CD14-positive monocyte (primary cell): ENCODE data around the gene SPSB1. TPM values are rescaled to one million over a fixed set of nuclear protein-coding genes. Genes with fewer than 3 reads are reported as not detected.

Source experiments
- DNase-seq, 3 donors: peaks; one replicate each; pipeline ENCODE4 v3.0.0-alpha.2; 2011 to 2022
- H2AFZ ChIP-seq: 2 replicates; pipeline ENCODE4 v1.6.0; 2012; ENCODE audit warnings: mild to moderate bottlenecking, low read depth, low read length, inconsistent platforms; ENCODE audit not compliant: insufficient read depth, poor library complexity, severe bottlenecking
- H3K27ac ChIP-seq, 2 donors: 1 replicate in 1 of 2; 2 replicates in 1 of 2; pipeline ENCODE4 v1.5.1; 2012 to 2013; ENCODE audit warnings: low read length in 2 of 2, control low read depth in 1 of 2, inconsistent platforms in 1 of 2, low read depth in 1 of 2, mild to moderate bottlenecking in 1 of 2
- H3K27me3 ChIP-seq, 2 donors: one replicate each; pipeline versions ENCODE4 v1.6.0 to v1.6.1; 2011 to 2013; ENCODE audit warnings: low read length in 2 of 2; ENCODE audit not compliant: control insufficient read depth in 2 of 2, insufficient read depth in 2 of 2
- H3K36me3 ChIP-seq, 2 donors: replicated peaks in 1 of 2; 1 replicate in 1 of 2; 2 replicates in 1 of 2; pipeline versions ENCODE4 v1.5.1 to v1.6.1; 2012 to 2013; ENCODE audit warnings: low read length in 2 of 2, control low read depth in 1 of 2, inconsistent platforms in 1 of 2, mild to moderate bottlenecking in 1 of 2; ENCODE audit not compliant: insufficient read depth in 2 of 2, control insufficient read depth in 1 of 2
- H3K4me1 ChIP-seq, 2 donors: 1 replicate in 1 of 2; 2 replicates in 1 of 2; pipeline versions ENCODE4 v1.5.1 to v1.6.1; 2012 to 2013; ENCODE audit warnings: low read length in 2 of 2, control low read depth in 1 of 2, inconsistent platforms in 1 of 2, mild to moderate bottlenecking in 1 of 2, moderate library complexity in 1 of 2; ENCODE audit not compliant: insufficient read depth in 2 of 2, control insufficient read depth in 1 of 2
- H3K4me2 ChIP-seq: replicated peaks from 2 replicates; pipeline ENCODE3; 2012; ENCODE audit warnings: low read length, moderate library complexity, mild to moderate bottlenecking; ENCODE audit not compliant: poor library complexity, severe bottlenecking; ENCODE audit errors: extremely low read depth
- H3K4me3 ChIP-seq, 3 experiments: fragments of 200-600 bp in 1 of 3; sonication (generic) in 1 of 3; replicated peaks in 1 of 3; 1 replicate in 2 of 3; 2 replicates in 1 of 3; pipeline ENCODE4 v1.5.1; 2011 to 2013; ENCODE audit warnings: low read length in 3 of 3, mild to moderate bottlenecking in 3 of 3, control low read depth in 2 of 3, low read depth in 2 of 3, inconsistent platforms in 1 of 3, moderate library complexity in 1 of 3
- H3K79me2 ChIP-seq: 2 replicates; pipeline ENCODE4 v1.6.0; 2012; ENCODE audit warnings: mild to moderate bottlenecking, control low read depth, inconsistent platforms, low read length, moderate library complexity; ENCODE audit not compliant: insufficient read depth
- H3K9ac ChIP-seq: 2 replicates; pipeline ENCODE4 v1.6.0; 2017; ENCODE audit warnings: low read length, mild to moderate bottlenecking; ENCODE audit not compliant: insufficient read depth, poor library complexity, severe bottlenecking
- H3K9me3 ChIP-seq, 2 donors: replicated peaks in 1 of 2; 1 replicate in 1 of 2; 2 replicates in 1 of 2; pipeline versions ENCODE4 v1.5.1 to v1.6.1; 2012 to 2013; ENCODE audit warnings: low read length in 2 of 2, control low read depth in 1 of 2; ENCODE audit not compliant: control insufficient read depth in 1 of 2, insufficient read depth in 1 of 2
- H4K20me1 ChIP-seq: 2 replicates; pipeline ENCODE4 v1.6.0; 2012; ENCODE audit warnings: mild to moderate bottlenecking, low read length, control low read depth, moderate library complexity; ENCODE audit not compliant: insufficient read depth
- H3K27ac Mint-ChIP-seq, 7 donors: one replicate each; pipeline ENCODE4 v1.8.0; 2020; ENCODE audit warnings: mild to moderate bottlenecking in 7 of 7, mixed read lengths in 7 of 7, moderate library complexity in 6 of 7, inconsistent platforms in 2 of 7
- H3K27me3 Mint-ChIP-seq, 3 donors: one replicate each; pipeline ENCODE4 v1.8.0; 2021 to 2022; ENCODE audit warnings: low read depth in 3 of 3, mild to moderate bottlenecking in 3 of 3, mixed read lengths in 3 of 3, moderate library complexity in 3 of 3, inconsistent platforms in 1 of 3
- H3K36me3 Mint-ChIP-seq, 2 donors: one replicate each; pipeline ENCODE4 v1.8.0; 2020; ENCODE audit warnings: mixed read lengths in 2 of 2, inconsistent platforms in 1 of 2, mild to moderate bottlenecking in 1 of 2
- H3K4me1 Mint-ChIP-seq: one replicate; pipeline ENCODE4 v1.8.0; 2020; ENCODE audit warnings: mild to moderate bottlenecking, mixed read lengths
- H3K4me3 Mint-ChIP-seq, 2 donors: one replicate each; pipeline ENCODE4 v1.8.0; 2020; ENCODE audit warnings: mild to moderate bottlenecking in 2 of 2, mixed read lengths in 2 of 2, moderate library complexity in 1 of 2
- H3K9me3 Mint-ChIP-seq, 7 donors: one replicate each; pipeline ENCODE4 v1.8.0; 2020 to 2022; ENCODE audit warnings: mixed read lengths in 7 of 7, mild to moderate bottlenecking in 6 of 7, moderate library complexity in 6 of 7, inconsistent platforms in 2 of 7
- CTCF ChIP-seq: fragments of 200-600 bp; IDR thresholded peaks from one replicate; pipeline ENCODE4 v1.8.0; 2022; ENCODE audit warnings: antibody characterized with exemption, mild to moderate bottlenecking
- WGBS: methylation state at CpG from one replicate; pipeline ENCODE4 v1.1.5; 2013; ENCODE audit warnings: missing lambda C conversion rate; ENCODE audit not compliant: insufficient coverage; 5-methylcytosine and 5-hydroxymethylcytosine counted together
- intact Hi-C, 2 donors: fragments of 100-400 bp; cut with micrococcal nuclease; formaldehyde crosslinking; loops; one replicate each; pipeline versions ENCODE4 v1.15.0 to v1.15.1; 2023
- polyA plus RNA-seq, 3 donors: library from polyadenylated mRNA; depleted of rRNA in 1 of 3; unstranded in 2 of 3; stranded (reverse) in 1 of 3; fragments of 300-500 nt in 2 of 3; fragments of >200 nt in 1 of 3; fragmentation: Illumina TruSeq in 2 of 3; gene quantifications; 1 replicate in 2 of 3; 2 replicates in 1 of 3; pipeline ENCODE4 v1.2.3, GENCODE V29; 2012 to 2021

Gene SPSB1
- polyA plus RNA-seq, 3 donors: 0.15 to 1.2 (median 0.29) TPM

DNA sequence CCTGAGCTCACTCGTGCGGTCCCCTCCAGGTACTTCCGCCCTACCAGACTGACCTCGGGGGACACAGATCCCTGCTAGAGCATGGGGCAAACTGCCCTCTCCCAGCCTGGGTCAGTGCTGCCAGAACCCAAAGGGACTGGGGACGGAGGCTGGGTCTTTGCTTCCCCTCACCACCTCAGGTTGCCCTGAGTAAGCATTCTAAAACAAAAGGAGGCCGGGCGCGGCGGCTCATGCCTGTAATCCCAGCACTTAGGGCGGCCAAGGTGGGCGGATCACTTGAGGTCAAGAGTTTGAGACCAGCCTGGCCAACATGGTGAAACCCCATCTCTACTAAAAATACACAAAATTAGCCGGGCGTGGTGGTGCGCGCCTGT lies 108.4 kb downstream of the SPSB1 start:
- H3K36me3 ChIP-seq: no peaks in the 10 kb centered on the region
- H2AFZ ChIP-seq: no peak overlapping the region
- 88% methylated on average over 10 of the region's 15 CpGs for WGBS
- H3K4me2 ChIP-seq: no peak overlapping the region
- DNase-seq: no peak
- intact Hi-C loops: no loop called here
- H3K9ac ChIP-seq: no peak overlapping the region
- no peaks in the 10 kb centered on the region for H4K20me1 ChIP-seq
- peaks cover 4% of the 10 kb centered on the region for H3K4me1 Mint-ChIP-seq
- H3K4me3 Mint-ChIP-seq: no peak overlapping the region
- H3K4me3 ChIP-seq: no peak overlapping the region
- H3K9me3 ChIP-seq: no peaks in the 10 kb centered on the region
- no peak overlapping the region for H3K27ac ChIP-seq
- H3K27ac Mint-ChIP-seq: no peak overlapping the region
- peaks cover 6 to 32% (median 14%) of the 10 kb centered on the region in 3 donors for H3K27me3 Mint-ChIP-seq
- no peaks in the 10 kb centered on the region for H3K79me2 ChIP-seq
- no peaks in the 10 kb centered on the region for H3K36me3 Mint-ChIP-seq
- peaks cover 0 to 18% of the 10 kb centered on the region in 2 donors for H3K27me3 ChIP-seq
- H3K9me3 Mint-ChIP-seq: peaks cover 0 to 6% (median 0%) of the 10 kb centered on the region in 7 donors
- H3K4me1 ChIP-seq: no peaks in the 10 kb centered on the region
- no peak for TF ChIP-seq CTCF

DNA sequence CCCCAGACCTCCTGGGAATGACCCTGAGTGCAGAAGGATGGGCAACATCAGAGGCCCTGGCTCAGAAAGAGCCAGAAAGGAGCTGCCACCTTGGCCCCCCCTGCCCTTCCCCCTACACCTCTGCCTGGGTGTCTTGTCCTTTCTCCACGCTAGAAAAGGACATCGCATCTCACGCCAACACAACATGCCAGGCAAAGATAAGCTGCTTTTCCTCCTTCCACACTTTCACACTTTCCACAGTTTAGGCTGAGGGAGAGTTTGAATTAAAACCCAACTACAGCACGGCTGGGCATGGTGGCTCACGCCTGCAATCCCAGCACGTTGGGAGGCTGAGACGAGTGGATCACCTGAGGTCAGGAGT lies 109.5 kb downstream of the SPSB1 start:
- intact Hi-C loops: no loop called here
- Histone ChIP-seq H3K27me3 (peaks cover 0 to 18% of the 10 kb centered on the region in 2 donors), H3K27ac (no peak overlapping the region), H2AFZ (no peak overlapping the region), H3K4me1 (no peaks in the 10 kb centered on the region), H4K20me1 (no peaks in the 10 kb centered on the region), H3K36me3 (no peaks in the 10 kb centered on the region), H3K79me2 (no peaks in the 10 kb centered on the region), H3K9me3 (no peaks in the 10 kb centered on the region), H3K9ac (no peak overlapping the region), H3K4me2 (no peak overlapping the region), H3K4me3 (no peak overlapping the region)
- Mint-ChIP-seq H3K9me3 (peaks cover 0 to 6% (median 0%) of the 10 kb centered on the region in 7 donors), H3K4me3 (no peak overlapping the region), H3K27ac (peak overlapping the region in 1 of 7 donors; percentile 7), H3K27me3 (peaks cover 6 to 30% (median 14%) of the 10 kb centered on the region in 3 donors), H3K36me3 (no peaks in the 10 kb centered on the region), H3K4me1 (peaks cover 4% of the 10 kb centered on the region)
- WGBS: 89% methylated on average over 4 of the region's 7 CpGs
- DNase-seq: no peak
- TF ChIP-seq CTCF: no peak
